ENCODE data around the gene STK32B.

STK32B gene

DNA sequence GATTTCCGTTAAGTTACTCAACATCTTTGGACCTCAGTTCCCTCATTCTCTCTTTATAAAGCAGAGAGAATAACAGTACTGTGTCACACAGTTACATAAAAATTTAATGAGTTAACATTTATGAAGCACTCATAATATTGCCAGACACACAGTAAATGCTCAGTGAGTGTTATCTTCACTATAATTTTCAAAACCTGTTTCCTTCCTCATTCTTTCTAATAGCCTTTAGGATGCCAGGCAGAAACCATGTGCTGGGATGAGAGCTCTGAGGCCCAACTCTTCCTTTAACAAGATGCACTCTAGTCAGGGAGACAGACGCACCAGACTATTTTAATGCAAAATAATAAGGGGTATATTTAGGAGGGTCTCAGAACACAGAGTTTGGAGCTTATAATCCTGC, 208.2 kb downstream of the STK32B start:
- H3K27ac ChIP-seq: no peak overlapping the region
- no peak for TF ChIP-seq ZFX (IDR thresholded peaks at IDR 0.05)
- TF ChIP-seq, protein P1, sequence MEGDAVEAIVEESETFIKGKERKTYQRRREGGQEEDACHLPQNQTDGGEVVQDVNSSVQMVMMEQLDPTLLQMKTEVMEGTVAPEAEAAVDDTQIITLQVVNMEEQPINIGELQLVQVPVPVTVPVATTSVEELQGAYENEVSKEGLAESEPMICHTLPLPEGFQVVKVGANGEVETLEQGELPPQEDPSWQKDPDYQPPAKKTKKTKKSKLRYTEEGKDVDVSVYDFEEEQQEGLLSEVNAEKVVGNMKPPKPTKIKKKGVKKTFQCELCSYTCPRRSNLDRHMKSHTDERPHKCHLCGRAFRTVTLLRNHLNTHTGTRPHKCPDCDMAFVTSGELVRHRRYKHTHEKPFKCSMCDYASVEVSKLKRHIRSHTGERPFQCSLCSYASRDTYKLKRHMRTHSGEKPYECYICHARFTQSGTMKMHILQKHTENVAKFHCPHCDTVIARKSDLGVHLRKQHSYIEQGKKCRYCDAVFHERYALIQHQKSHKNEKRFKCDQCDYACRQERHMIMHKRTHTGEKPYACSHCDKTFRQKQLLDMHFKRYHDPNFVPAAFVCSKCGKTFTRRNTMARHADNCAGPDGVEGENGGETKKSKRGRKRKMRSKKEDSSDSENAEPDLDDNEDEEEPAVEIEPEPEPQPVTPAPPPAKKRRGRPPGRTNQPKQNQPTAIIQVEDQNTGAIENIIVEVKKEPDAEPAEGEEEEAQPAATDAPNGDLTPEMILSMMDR (conservative IDR thresholded peaks at IDR 0.05): no peak

DNA sequence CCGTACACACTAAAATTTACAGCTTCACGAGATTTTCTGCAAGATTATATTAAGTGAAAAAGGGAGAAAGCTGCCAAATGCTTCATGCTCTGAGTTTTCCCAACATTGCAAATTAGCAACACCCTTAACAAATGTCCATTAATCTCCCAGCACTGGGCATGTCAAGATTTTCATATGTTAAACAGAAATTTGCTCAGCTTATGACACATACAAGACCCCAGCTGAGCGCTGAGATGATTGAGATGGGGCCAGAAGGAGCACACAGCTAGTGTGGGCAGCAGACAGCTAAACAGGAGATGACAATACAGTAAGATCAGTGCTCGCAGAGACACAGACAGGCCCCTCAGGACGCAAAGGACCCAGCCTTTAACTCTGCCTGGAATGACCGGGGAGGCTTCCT, 208.8 kb downstream of the STK32B start:
- TF ChIP-seq, protein P1 (conservative IDR thresholded peaks at IDR 0.05): no peak
- no peak for TF ChIP-seq ZFX (IDR thresholded peaks at IDR 0.05)
- H3K27ac ChIP-seq: no peak overlapping the region

DNA sequence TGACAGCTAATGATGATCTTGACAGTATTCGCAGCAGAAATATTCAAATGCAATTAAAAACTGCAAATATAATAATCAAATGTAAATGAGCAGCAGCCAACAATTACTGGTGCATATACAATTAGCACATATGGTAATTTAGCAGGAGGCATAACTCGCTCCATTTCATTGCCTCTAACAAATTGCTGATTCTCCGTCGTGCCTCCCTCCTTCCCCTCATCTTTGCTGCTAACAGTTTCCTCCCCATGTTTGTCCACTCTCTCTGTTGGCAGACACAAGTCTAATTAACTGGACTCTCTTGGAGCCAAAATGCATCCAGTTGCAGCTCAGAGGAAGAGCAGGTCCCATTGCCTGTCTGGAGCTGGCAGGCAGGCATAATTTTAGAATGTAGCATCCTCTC, 210.6 kb downstream of the STK32B start:
- H3K27ac ChIP-seq: no peak overlapping the region
- TF ChIP-seq ZFX (IDR thresholded peaks at IDR 0.05): no peak
- TF ChIP-seq, protein P1 (conservative IDR thresholded peaks at IDR 0.05): no peak

DNA sequence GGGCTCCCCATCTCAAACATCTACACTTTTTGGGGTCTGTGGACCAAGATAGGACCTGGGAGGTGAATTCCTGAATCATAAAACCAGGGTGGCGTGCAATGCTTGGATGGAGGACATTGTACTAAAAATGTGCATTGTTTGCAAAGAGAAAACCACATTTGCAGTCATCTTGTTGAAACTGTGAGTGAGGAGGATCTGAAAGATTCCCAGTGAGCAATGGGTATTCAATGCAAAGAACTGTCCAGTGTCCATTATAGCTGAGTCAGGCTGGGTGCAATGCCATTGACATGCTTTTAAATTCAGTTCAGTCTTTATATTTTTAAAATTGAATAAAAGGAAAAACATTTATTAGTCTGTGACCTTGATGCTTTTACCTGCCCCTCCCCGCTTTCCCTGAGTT, 215.7 kb downstream of the STK32B start:
- TF ChIP-seq, protein P1 (conservative IDR thresholded peaks at IDR 0.05): no peak
- TF ChIP-seq ZFX (IDR thresholded peaks at IDR 0.05): no peak
- H3K27ac ChIP-seq: no peak overlapping the region

DNA sequence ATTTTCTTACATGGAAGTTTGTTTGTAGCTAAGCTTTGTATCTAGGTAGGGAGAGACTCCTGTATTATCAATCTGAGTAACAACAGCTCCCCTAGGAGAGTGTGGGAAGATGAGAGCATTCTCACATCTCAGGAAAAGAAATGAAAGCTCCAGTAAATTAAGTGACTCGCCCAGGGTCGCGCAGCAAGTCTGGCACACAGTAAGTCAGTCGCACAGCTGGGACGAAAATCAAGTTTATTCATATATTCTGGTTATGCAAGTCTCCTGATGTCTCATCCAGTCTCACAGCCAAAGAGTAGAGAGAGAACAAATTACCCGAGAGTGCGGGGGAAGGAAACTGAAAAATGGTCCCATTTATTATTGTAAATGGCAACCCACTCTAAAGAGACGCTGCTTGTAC, 216.1 kb downstream of the STK32B start:
- TF ChIP-seq, protein P1 (conservative IDR thresholded peaks at IDR 0.05): no peak
- no peak for TF ChIP-seq ZFX (IDR thresholded peaks at IDR 0.05)

DNA sequence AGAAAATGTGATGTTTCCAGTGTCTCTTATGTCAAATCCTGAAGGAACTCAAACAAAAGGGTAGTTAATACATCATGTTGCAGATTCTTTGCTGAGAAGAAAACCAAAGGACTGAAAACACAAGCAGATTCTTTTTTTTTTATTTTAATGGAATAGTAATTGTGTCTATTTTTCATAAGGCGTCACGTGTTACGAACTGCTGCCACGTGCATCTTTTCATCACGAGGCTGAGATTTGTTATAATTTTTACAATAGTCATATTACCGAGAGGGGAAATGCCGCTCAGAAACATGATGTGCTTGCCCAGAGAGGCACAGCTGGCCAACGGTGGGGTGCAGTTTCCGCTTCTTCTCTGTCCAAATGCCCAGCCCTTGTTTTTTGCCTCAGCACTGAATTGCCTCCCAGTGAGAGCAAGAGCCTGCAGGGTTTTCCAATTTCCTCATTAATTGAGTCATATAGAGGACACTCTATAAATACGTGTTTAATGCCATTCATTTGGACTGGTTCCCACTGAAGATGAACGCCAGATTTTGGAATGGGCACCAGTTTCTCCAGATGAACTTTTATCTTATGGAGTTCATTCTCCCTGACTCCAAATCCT, 225.3 kb downstream of the STK32B start:
- no peak for TF ChIP-seq ZFX (IDR thresholded peaks at IDR 0.05)
- TF ChIP-seq, protein P1 (conservative IDR thresholded peaks at IDR 0.05): no peak

More for the DNA sequence above, 216.1 kb downstream of the STK32B start:
- no peak overlapping the region for H3K27ac ChIP-seq

DNA sequence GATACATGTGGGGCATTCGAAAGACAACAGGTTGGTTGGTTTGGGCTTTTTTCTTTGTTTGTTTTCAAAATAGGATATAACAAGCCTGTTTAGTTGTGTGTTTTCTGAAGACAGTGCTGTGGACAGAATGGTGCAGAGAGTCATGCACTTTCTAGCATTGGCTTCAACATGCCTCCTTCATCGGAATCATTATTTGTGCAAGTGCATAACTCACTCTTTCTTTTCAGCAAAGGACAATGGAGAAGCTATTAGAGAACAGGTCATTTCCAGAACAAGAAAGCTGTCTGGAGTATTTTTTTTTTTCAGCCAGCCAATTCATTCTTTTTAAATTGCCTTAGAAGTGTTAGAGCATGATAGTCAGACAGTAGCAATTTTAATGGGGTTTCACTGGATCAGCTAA, 225.8 kb downstream of the STK32B start:
- no peak for TF ChIP-seq ZFX (IDR thresholded peaks at IDR 0.05)
- TF ChIP-seq, protein P1 (conservative IDR thresholded peaks at IDR 0.05): no peak
- no peak overlapping the region for H3K27ac ChIP-seq

More for the DNA sequence above, 225.3 kb downstream of the STK32B start:
- no peak overlapping the region for H3K27ac ChIP-seq

All from C4-2B (cell line).